Transverse colon (tissue), 4 donors: ENCODE data around the gene BAIAP3. TPM values are rescaled to one million over a fixed set of nuclear protein-coding genes. Genes with fewer than 3 reads are reported as not detected.

ENCODE experiments used
- DNase-seq: peaks from one replicate; pipeline ENCODE4 v3.0.0-alpha.2; 2019
- H3K27ac ChIP-seq, 4 donors: fragments of 200-600 bp; sonication (generic); 2 replicates each; pipeline ENCODE4 v1.5.1; 2016 to 2018; ENCODE audit warnings: inconsistent platforms in 4 of 4
- H3K27me3 ChIP-seq: fragments of 200-600 bp; sonication (generic); 2 replicates; pipeline ENCODE4 v1.5.1; 2017; ENCODE audit warnings: inconsistent platforms
- H3K36me3 ChIP-seq, 4 donors: fragments of 200-600 bp; sonication (generic); 2 replicates each; pipeline ENCODE4 v1.5.1; 2017 to 2019; ENCODE audit warnings: inconsistent platforms in 4 of 4
- H3K4me1 ChIP-seq, 4 donors: fragments of 200-600 bp; sonication (generic); 2 replicates each; pipeline ENCODE4 v1.5.1; 2017 to 2020; ENCODE audit warnings: inconsistent platforms in 4 of 4
- H3K4me3 ChIP-seq, 4 donors: fragments of 200-600 bp; sonication (generic); 1 replicate in 1 of 4; 2 replicates in 3 of 4; pipeline versions ENCODE4 v1.5.1 to v1.6.1; 2017 to 2019; ENCODE audit warnings: inconsistent platforms in 4 of 4
- H3K9me3 ChIP-seq, 2 donors: fragments of 200-600 bp; sonication (generic); 2 replicates each; pipeline ENCODE4 v1.5.1; 2017 to 2019; ENCODE audit warnings: inconsistent platforms in 2 of 2
- CTCF ChIP-seq, 5 experiments: fragments of 200-600 bp in 3 of 5; fragments of 450-650 bp in 2 of 5; sonication (generic) in 3 of 5; IDR thresholded peaks; 1 replicate in 2 of 5; 2 replicates in 3 of 5; pipeline ENCODE4 v1.5.1; 2016 to 2017; ENCODE audit warnings: antibody characterized with exemption in 5 of 5, inconsistent platforms in 3 of 5, mild to moderate bottlenecking in 2 of 5, moderate library complexity in 1 of 5
- EP300 ChIP-seq: sonication (generic); formaldehyde crosslinking; IDR thresholded peaks from one replicate; pipeline ENCODE4 v1.6.1; 2017; ENCODE audit warnings: antibody characterized with exemption, low read depth
- POLR2A ChIP-seq: fragments of 450-650 bp; IDR thresholded peaks from one replicate; pipeline ENCODE4 v1.6.1; 2016; ENCODE audit warnings: antibody characterized with exemption, mild to moderate bottlenecking, moderate library complexity
- POLR2AphosphoS5 ChIP-seq, 3 donors: sonication (generic); formaldehyde crosslinking; IDR thresholded peaks; one replicate each; pipeline ENCODE4 v1.6.1; 2016; ENCODE audit warnings: antibody characterized with exemption in 3 of 3
- WGBS, 2 donors: methylation state at CpG; one replicate each; pipeline ENCODE4 v1.1.5; 2018; ENCODE audit warnings: low coverage in 1 of 2; 5-methylcytosine and 5-hydroxymethylcytosine counted together
- in situ Hi-C, 4 donors: fragments of 200-750 bp; cut with MboI; loops; one replicate each; pipeline versions ENCODE4 v1.15.0 to v1.15.1; 2017; ENCODE audit warnings: low sequenced_read_pairs in 3 of 4, low pct_ligation_motif_present in 1 of 4, low pct_unique_long_range_greater_than_20kb in 1 of 4
- intact Hi-C: fragments of 100-400 bp; cut with DNase I; formaldehyde crosslinking; loops from one replicate; pipeline ENCODE4 v1.15.1; 2023; ENCODE audit warnings: low total_unique reads
- total RNA-seq, 4 donors: library from RNA; depleted of rRNA; stranded (reverse); fragments of >200 nt; gene quantifications; one replicate each; pipeline ENCODE4 v1.1.0, GENCODE V29; 2016

BAIAP3 gene
- total RNA-seq, 4 donors from 2014 or later, result 7.3 to 190 (median 11.4) TPM

DNA sequence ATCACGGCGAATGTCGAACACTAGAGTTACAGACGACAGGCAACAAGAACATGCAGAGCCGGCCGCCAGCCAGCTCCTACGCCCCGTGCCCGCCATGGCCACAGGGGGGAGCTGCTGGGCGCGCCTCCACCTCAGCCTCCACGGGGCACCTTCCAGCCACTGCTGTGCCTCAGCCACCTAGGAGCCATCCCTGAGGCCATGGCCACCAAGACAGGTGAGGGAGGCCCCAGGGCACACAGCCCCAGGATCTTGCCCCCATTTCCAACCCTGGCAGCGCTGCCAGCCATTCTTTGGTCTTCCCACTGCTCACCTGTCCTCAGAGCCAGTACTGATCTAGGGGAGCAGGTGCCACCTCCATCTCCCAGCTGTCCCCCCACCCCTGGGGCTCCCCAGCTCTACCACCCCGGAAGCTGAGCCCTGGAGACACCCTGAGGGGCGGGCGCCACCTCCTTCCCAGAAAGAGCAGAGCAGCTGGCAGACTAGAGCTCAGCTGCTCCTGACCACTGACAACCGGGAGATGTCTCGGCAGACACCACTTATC, 30.1 kb downstream of the BAIAP3 start:
- Histone ChIP-seq H3K4me1 (no peaks in the 10 kb centered on the region), H3K9me3 (no peaks in the 10 kb centered on the region), H3K36me3 (peaks cover 0 to 25% (median 12%) of the 10 kb centered on the region in 4 donors), H3K27ac (no peak overlapping the region), H3K27me3 (no peaks in the 10 kb centered on the region), H3K4me3 (no peak overlapping the region)
- intact Hi-C loops, result no loop called here
- 43 to 45% methylated on average over 2 to 15 of the region's 18 CpGs for WGBS, 2 donors
- TF ChIP-seq EP300 (no peak), CTCF (IDR thresholded peaks at IDR 0.05) (peak; percentile 70 to 85 (median 78)), POLR2AphosphoS5 (IDR thresholded peaks at IDR 0.05) (no peak)
- in situ Hi-C loops, result no loop called here
- peak; percentile 65 for DNase-seq

DNA sequence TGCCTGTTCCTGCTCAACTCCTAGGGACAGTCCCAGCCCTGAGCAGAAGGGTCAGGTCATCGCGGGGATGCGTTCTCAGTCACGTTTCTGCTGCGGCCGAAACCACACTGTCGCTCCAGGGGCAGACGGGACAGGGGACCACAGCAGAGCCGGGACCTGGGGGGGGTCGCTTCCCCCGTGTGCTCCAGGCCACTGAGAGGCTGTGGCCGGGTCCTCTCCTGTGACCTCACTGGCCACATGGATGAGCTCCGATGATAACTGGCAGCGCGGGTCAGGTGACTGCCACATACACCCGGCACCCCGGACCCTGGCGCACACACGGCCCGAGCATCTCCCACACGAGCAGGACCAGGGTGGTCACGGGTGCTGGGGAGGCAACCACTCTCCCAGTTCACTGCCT, 31.1 kb downstream of the BAIAP3 start:
- Histone ChIP-seq H3K36me3 (peaks cover 0 to 25% (median 12%) of the 10 kb centered on the region in 4 donors), H3K27me3 (no peaks in the 10 kb centered on the region), H3K4me1 (no peaks in the 10 kb centered on the region), H3K27ac (no peak overlapping the region), H3K4me3 (no peak overlapping the region), H3K9me3 (no peaks in the 10 kb centered on the region)
- intact Hi-C loops, result no loop called here
- DNase-seq, result no peak
- in situ Hi-C loops, result no loop called here
- TF ChIP-seq CTCF (IDR thresholded peaks at IDR 0.05) (no peak), POLR2A (no peak), EP300 (no peak), POLR2AphosphoS5 (IDR thresholded peaks at IDR 0.05) (no peak)
- 92% methylated on average over 22 of the region's 22 CpGs; no CpG with 5 or more reads in 1 of the 2 donors for WGBS, 2 donors

DNA sequence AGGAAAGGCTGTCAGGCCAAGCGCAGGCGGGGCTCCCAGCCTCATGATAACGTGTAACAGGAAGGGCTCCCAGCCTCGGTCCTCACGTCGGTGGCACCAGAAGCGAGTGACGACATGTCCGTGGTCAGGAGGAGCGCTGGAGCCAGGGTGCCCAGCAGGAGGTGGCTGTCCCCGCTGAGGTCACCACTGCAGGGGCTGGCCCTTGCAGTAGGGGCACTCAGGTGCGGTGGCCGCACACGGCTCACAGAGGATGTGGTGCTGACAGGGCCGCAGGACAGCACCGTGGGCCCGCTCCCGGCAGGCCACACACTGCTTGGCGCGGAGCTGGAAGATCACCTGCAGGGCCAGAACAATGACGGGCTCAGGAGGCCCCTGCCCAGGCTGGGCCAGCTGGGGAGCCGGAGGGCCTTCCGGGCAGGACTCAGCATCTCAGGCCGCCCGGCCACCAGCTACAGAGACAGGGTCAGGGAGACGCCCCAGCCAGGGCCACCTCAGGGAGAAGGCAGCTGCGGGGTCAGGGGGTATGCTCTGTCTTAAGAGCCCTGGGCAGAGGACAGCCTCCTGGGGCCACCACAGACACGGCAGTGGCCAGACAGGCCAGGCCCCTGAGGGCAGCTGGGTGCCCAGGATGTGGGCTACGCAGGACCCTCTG, 32.7 kb downstream of the BAIAP3 start:
- H3K9me3 ChIP-seq, result no peaks in the 10 kb centered on the region
- H3K27me3 ChIP-seq, result no peaks in the 10 kb centered on the region
- no peak overlapping the region for H3K27ac ChIP-seq
- H3K4me3 ChIP-seq, result no peak overlapping the region
- peaks cover 0 to 32% (median 11%) of the 10 kb centered on the region in 4 donors for H3K36me3 ChIP-seq
- intact Hi-C loops, result no loop called here
- in situ Hi-C loops, result no loop called here
- WGBS, 2 donors, result 86% methylated on average over 21 of the region's 29 CpGs; no CpG with 5 or more reads in 1 of the 2 donors
- no peak for DNase-seq
- TF ChIP-seq EP300, result no peak
- no peak for TF ChIP-seq CTCF (IDR thresholded peaks at IDR 0.05)
- no peak for TF ChIP-seq POLR2A
- TF ChIP-seq POLR2AphosphoS5 (IDR thresholded peaks at IDR 0.05), result no peak
- no peaks in the 10 kb centered on the region for H3K4me1 ChIP-seq

DNA sequence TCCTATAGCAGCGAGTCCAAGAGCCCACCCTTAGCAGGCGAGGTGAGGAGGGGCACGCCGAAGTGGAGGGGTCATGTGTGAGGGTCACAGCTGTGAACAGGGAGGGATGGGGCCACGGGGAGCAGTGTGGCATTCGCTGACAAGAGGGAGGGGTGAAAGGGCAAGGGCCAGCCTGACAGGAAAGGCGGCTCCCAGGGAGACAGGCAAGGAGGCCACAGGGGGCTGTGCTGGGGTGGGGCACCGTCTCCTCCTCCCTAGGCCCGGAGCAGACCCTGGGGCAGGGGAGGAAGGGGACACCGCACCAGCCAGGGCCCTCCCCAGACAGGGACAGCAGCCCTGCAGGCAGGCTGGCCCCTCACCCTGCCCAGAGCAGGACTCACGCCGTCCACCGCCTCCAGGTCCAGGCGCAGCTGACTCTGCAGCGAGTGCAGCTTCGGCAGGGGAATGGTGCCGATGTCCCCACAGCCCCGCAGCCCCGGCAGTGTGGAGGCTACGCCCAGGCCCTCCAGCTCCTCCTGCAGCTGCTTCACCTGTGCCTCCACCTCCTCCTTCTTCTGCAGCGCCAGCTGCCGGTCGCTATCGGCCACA, 33.4 kb downstream of the BAIAP3 start:
- 85% methylated on average over 24 of the region's 24 CpGs; no CpG with 5 or more reads in 1 of the 2 donors for WGBS, 2 donors
- no peaks in the 10 kb centered on the region for H3K27me3 ChIP-seq
- no peak overlapping the region for H3K4me3 ChIP-seq
- peaks cover 0 to 32% (median 11%) of the 10 kb centered on the region in 4 donors for H3K36me3 ChIP-seq
- in situ Hi-C loops, result no loop called here
- TF ChIP-seq EP300 (no peak), POLR2AphosphoS5 (IDR thresholded peaks at IDR 0.05) (no peak), CTCF (IDR thresholded peaks at IDR 0.05) (no peak), POLR2A (no peak)
- H3K9me3 ChIP-seq, result no peaks in the 10 kb centered on the region
- H3K4me1 ChIP-seq, result no peaks in the 10 kb centered on the region
- no peak overlapping the region for H3K27ac ChIP-seq
- no peak for DNase-seq
- intact Hi-C loops, result no loop called here
